Esophagus muscularis mucosa (tissue), 4 donors: ENCODE measurements around the gene JAK3. TPM values are rescaled to one million over a fixed set of nuclear protein-coding genes. Genes with fewer than 3 reads are reported as not detected.
"Not testable (repeated sequence)": the region's sequence is repeated elsewhere in the genome, so short reads cannot be mapped to it uniquely, and the experiment has no call there.

Experiments used
- DNase-seq: peaks from one replicate; pipeline ENCODE4 v3.0.0-alpha.2; 2017; ENCODE audit errors: extremely low spot score
- H3K27ac ChIP-seq, 4 donors: fragments of 200-600 bp; sonication (generic); replicated peaks in 1 of 4; 1 replicate in 3 of 4; 2 replicates in 1 of 4; pipeline ENCODE4 v1.5.1; 2016 to 2019; ENCODE audit warnings: mild to moderate bottlenecking in 1 of 4
- H3K27me3 ChIP-seq, 4 donors: fragments of 200-600 bp; sonication (generic); one replicate each; pipeline versions ENCODE4 v1.5.1 to v1.6.0; 2016 to 2019
- H3K36me3 ChIP-seq, 4 donors: fragments of 200-600 bp; sonication (generic); one replicate each; pipeline ENCODE4 v1.5.1; 2016 to 2019
- H3K4me1 ChIP-seq, 4 donors: fragments of 200-600 bp; sonication (generic); one replicate each; pipeline ENCODE4 v1.5.1; 2016 to 2019
- H3K4me3 ChIP-seq, 4 donors: fragments of 200-600 bp; sonication (generic); 1 replicate in 2 of 4; 2 replicates in 2 of 4; pipeline ENCODE4 v1.5.1; 2016 to 2019; ENCODE audit warnings: mild to moderate bottlenecking in 4 of 4, moderate library complexity in 1 of 4
- H3K9me3 ChIP-seq, 4 donors: fragments of 200-600 bp; sonication (generic); 1 replicate in 3 of 4; 2 replicates in 1 of 4; pipeline ENCODE4 v1.5.1; 2016 to 2019
- EP300 ChIP-seq: sonication (generic); formaldehyde crosslinking; IDR thresholded peaks from one replicate; pipeline ENCODE4 v1.6.1; 2017; ENCODE audit warnings: antibody characterized with exemption
- POLR2A ChIP-seq: fragments of 450-650 bp; IDR thresholded peaks from one replicate; pipeline ENCODE4 v1.6.1; 2017; ENCODE audit warnings: antibody characterized with exemption, moderate library complexity, mild to moderate bottlenecking, low read depth
- POLR2AphosphoS5 ChIP-seq, 2 donors: sonication (generic); formaldehyde crosslinking; IDR thresholded peaks; one replicate each; pipeline ENCODE4 v1.6.1; 2017; ENCODE audit warnings: antibody characterized with exemption in 2 of 2
- WGBS: methylation state at CpG from one replicate; pipeline ENCODE4 v1.1.5; 2018; 5-methylcytosine and 5-hydroxymethylcytosine counted together
- intact Hi-C: fragments of 100-400 bp; cut with DNase I; formaldehyde crosslinking; loops from one replicate; pipeline ENCODE4 v1.15.1; 2023
- total RNA-seq, 4 donors: library from RNA; depleted of rRNA; stranded (reverse); fragments of >200 nt; gene quantifications; one replicate each; pipeline versions ENCODE4 v1.1.0 to v1.2.1, GENCODE V29; 2016
- TF ChIP-seq, protein P1 (sequence below), 3 experiments: fragments of 200-600 bp in 2 of 3; fragments of 450-650 bp in 1 of 3; sonication (generic) in 2 of 3; IDR thresholded peaks; one replicate each; pipeline ENCODE4 v1.5.1; 2017 to 2019; ENCODE audit warnings: antibody characterized with exemption in 3 of 3, mild to moderate bottlenecking in 2 of 3, moderate library complexity in 1 of 3

The JAK3 gene
- 1 to 10 TPM; 2.1 to 8.9 (median 3.4) TPM for total RNA-seq

DNA sequence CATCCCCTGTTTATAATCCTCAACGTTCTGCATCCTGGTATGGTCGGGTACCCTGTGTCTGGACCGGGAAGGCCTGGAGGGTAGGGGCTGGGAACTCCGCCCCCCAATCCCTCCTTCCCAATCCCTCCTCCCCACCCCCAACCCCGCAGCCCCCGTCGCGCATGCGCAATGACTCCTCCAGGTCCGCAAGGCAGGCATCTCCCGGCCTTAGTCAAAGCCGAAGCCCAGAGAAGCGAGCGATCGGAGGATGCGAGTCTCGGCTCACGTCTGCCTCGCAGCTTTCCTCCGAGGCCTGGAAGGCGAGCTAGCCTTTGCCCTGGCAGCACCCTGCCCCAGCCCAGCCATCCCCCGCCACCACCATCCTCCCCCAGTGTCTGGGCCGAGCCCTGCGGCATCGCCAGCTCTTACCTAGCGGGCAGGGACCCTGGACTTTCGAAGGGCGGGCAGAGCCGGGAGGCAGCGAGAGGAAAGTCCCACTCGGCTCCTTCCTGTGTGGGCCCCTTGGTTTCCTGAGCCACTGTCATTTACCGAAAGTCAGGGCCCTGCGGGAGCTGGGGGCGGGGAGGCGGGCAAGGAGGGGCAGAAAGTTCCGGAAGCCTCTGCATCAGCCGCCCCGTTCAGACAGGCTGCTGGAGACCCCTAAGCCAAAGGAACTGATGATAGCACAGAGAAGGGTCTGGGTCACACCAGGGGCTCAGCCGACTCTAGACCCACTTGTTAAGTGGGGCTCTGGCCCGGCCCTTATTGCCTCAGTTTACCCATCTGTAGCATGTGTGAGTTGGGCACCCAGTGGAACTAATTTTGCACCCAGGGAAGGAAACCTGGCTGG, at the start of gene JAK3:
TSS of gene JAK3 (minus strand) at position 445 of the 829 bp plus-strand sequence. CDS start 3,565 bp downstream, outside the sequence.
- Histone ChIP-seq H3K4me3 (peak within 1 kb of the TSS; percentile 43 to 58 (median 46)), H3K9me3 (no peaks in the 10 kb centered on the region), H3K36me3 (no peaks in the 10 kb centered on the region), H3K4me1 (peaks cover 9 to 27% (median 12%) of the 10 kb centered on the region in 4 donors), H3K27me3 (peaks cover 0 to 63% (median 10%) of the 10 kb centered on the region in 4 donors), H3K27ac (peak within 1 kb of the TSS; percentile 53 to 82 (median 72))
- peak in 1 of 2 donors; percentile 1 for TF ChIP-seq POLR2AphosphoS5 (IDR thresholded peaks at IDR 0.05)
- no peak for TF ChIP-seq POLR2A
- WGBS: 13% methylated on average over 18 of the region's 40 CpGs
- no peak for DNase-seq
- intact Hi-C loops: no loop called here

DNA sequence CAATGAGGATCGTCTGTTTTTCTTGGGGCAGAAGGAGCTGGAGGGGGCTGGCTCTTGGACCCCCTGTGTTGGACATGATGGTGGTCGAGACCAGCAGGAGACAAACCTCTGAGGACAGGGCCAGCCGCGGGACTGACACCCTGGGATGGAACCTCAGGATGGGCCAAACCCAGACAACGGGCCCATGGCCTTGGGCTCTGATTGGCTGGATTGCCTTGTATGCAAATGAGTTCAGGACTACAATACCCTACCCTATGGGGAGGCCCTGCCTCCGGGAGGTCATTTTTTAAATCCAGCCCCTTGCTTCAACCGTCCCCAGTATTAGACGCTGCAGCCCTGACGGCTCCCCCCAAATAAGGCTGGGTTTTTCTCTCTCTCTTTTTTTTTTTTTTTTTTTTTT, 46.0 kb upstream of the JAK3 start:
- DNase-seq: no peak
- Histone ChIP-seq H3K27ac (no peak overlapping the region), H3K36me3 (no peaks in the 10 kb centered on the region), H3K9me3 (no peaks in the 10 kb centered on the region), H3K27me3 (peaks cover 0 to 90% (median 4%) of the 10 kb centered on the region in 4 donors), H3K4me1 (no peaks in the 10 kb centered on the region), H3K4me3 (no peak overlapping the region)
- intact Hi-C loops: no loop called here
- 81% methylated on average over 7 of the region's 9 CpGs for WGBS
- TF ChIP-seq, protein P1, sequence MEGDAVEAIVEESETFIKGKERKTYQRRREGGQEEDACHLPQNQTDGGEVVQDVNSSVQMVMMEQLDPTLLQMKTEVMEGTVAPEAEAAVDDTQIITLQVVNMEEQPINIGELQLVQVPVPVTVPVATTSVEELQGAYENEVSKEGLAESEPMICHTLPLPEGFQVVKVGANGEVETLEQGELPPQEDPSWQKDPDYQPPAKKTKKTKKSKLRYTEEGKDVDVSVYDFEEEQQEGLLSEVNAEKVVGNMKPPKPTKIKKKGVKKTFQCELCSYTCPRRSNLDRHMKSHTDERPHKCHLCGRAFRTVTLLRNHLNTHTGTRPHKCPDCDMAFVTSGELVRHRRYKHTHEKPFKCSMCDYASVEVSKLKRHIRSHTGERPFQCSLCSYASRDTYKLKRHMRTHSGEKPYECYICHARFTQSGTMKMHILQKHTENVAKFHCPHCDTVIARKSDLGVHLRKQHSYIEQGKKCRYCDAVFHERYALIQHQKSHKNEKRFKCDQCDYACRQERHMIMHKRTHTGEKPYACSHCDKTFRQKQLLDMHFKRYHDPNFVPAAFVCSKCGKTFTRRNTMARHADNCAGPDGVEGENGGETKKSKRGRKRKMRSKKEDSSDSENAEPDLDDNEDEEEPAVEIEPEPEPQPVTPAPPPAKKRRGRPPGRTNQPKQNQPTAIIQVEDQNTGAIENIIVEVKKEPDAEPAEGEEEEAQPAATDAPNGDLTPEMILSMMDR (IDR thresholded peaks at IDR 0.05): no peak
- TF ChIP-seq POLR2A (no peak), EP300 (no peak), POLR2AphosphoS5 (IDR thresholded peaks at IDR 0.05) (no peak)

DNA sequence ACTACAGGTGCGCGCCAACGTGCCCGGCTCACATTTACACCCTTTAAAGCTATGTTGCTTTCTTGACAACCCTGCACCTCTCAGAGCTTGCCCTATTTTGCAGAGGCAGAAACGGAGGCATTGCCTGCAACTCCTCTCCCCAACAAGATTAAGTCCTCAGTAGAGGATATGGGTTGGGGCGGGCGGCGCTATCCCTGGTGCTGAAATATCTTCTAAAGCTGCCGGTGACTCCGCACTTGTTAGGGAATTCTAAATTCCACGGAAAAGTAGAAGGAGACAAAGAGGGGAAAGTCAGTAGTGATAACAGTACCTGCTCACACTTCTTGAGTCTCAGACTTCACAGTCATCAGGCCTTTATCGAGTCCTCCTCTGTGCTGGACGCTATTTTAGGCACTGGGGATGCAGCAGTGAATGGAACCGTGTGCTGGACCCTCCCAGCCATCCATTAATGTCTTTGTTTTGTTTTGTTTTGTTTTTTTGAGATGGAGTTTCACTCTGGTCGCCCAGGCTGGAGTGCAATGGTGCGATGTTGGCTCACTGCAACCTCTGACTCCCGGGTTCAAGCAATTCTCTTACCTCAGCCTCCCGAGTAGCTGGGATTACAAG, 41.9 kb upstream of the JAK3 start:
- no peaks in the 10 kb centered on the region for H3K9me3 ChIP-seq
- no peak overlapping the region for H3K4me3 ChIP-seq
- WGBS: 31% methylated on average over 18 of the region's 18 CpGs
- TF ChIP-seq POLR2A: no peak
- TF ChIP-seq EP300: no peak
- TF ChIP-seq, protein P1 (IDR thresholded peaks at IDR 0.05): no peak
- no peak for TF ChIP-seq POLR2AphosphoS5 (IDR thresholded peaks at IDR 0.05)
- DNase-seq: no peak
- H3K4me1 ChIP-seq: no peaks in the 10 kb centered on the region
- H3K36me3 ChIP-seq: no peaks in the 10 kb centered on the region
- no peak overlapping the region for H3K27ac ChIP-seq
- intact Hi-C loops: no loop called here
- peaks cover 0 to 71% (median 3%) of the 10 kb centered on the region in 4 donors for H3K27me3 ChIP-seq

DNA sequence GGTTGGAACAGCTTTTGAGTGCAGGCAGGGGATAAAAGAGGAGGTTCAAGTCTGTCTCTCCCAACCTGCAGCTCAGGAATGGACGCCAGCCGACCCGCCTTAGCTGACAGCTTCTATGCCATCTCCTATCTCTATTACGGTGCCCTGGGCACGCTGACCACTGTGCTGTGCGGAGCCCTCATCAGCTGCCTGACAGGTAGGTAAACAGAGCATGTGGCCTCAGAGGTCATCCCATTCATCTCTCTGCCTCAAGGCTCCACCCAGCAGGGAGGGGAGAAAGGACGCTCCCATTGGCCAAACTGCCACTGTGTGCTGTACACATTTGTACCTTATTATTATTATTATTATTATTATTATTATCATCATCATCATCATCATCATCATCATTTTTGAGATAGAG, 40.5 kb upstream of the JAK3 start:
- TF ChIP-seq EP300 (no peak), POLR2A (no peak), POLR2AphosphoS5 (IDR thresholded peaks at IDR 0.05) (no peak)
- TF ChIP-seq, protein P1 (IDR thresholded peaks at IDR 0.05): no peak

DNA sequence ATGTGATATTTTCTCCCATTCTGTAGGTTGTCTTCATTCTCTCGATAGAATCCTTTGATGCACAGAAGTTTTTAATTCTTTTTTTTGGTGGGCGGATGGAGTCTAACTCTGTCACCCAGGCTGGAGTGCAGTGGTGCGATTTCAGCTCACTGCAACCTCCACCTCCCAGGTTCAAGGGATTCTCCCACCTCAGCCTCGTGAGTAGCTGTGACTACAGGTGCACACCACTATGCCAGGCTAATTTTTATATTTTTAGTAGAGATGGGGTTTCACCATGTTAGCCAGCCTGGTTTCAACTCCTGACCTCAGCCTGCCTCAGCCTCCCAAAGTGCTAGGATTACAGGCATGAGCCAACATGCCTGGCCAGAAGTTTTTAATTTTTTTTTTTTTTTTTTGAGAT, 39.4 kb upstream of the JAK3 start:
- DNase-seq, intact Hi-C loops, H3K36me3 ChIP-seq, H3K4me1 ChIP-seq, H3K9me3 ChIP-seq, H3K27ac ChIP-seq, H3K4me3 ChIP-seq: not testable (repeated sequence)
- H3K27me3 ChIP-seq: peaks cover 0 to 72% (median 1%) of the 10 kb centered on the region in 4 donors
- WGBS: 83% methylated on average over 4 of the region's 4 CpGs

More for the DNA sequence above, 40.5 kb upstream of the JAK3 start:
- no peak overlapping the region for H3K4me3 ChIP-seq
- intact Hi-C loops: no loop called here
- peaks cover 0 to 66% (median 1%) of the 10 kb centered on the region in 4 donors for H3K27me3 ChIP-seq
- no peaks in the 10 kb centered on the region for H3K4me1 ChIP-seq
- no peaks in the 10 kb centered on the region for H3K9me3 ChIP-seq
- no peak overlapping the region for H3K27ac ChIP-seq
- 56% methylated on average over 7 of the region's 7 CpGs for WGBS
- DNase-seq: no peak
- H3K36me3 ChIP-seq: no peaks in the 10 kb centered on the region
